Esophagus muscularis mucosa (tissue), 3 donors: ENCODE results near the gene TFAM.

Experiments
- POLR2A ChIP-seq: fragments of 450-650 bp; IDR thresholded peaks from one replicate; pipeline ENCODE4 v1.6.1; 2017; ENCODE audit warnings: antibody characterized with exemption, moderate library complexity, mild to moderate bottlenecking, low read depth
- POLR2AphosphoS5 ChIP-seq, 2 donors: sonication (generic); formaldehyde crosslinking; IDR thresholded peaks; one replicate each; pipeline ENCODE4 v1.6.1; 2017; ENCODE audit warnings: antibody characterized with exemption in 2 of 2
- TF ChIP-seq, protein P1 (sequence below), 3 experiments: fragments of 200-600 bp in 2 of 3; fragments of 450-650 bp in 1 of 3; sonication (generic) in 2 of 3; IDR thresholded peaks; one replicate each; pipeline ENCODE4 v1.5.1; 2017 to 2019; ENCODE audit warnings: antibody characterized with exemption in 3 of 3, mild to moderate bottlenecking in 2 of 3, moderate library complexity in 1 of 3

DNA sequence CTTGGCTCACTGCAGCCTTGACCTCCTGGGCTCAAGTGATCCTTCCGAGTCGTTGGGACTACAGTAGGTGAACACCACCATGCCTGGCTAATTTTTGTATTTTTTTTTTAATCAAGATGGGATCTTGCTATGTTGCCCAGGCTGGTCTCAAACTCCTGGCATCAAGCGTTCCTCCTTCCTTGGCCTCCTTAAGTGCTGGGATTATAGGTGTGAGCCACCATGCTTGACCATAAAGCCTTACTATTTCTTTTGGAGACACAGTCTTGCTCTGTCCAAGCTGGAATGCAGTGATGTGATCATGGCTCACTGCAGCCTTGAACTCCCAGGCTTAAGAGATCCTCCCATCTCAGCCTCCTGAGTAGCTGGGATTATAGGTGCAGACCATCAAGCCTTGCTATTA is 12.6 kb downstream of the TFAM start:
- TF ChIP-seq, protein P1, sequence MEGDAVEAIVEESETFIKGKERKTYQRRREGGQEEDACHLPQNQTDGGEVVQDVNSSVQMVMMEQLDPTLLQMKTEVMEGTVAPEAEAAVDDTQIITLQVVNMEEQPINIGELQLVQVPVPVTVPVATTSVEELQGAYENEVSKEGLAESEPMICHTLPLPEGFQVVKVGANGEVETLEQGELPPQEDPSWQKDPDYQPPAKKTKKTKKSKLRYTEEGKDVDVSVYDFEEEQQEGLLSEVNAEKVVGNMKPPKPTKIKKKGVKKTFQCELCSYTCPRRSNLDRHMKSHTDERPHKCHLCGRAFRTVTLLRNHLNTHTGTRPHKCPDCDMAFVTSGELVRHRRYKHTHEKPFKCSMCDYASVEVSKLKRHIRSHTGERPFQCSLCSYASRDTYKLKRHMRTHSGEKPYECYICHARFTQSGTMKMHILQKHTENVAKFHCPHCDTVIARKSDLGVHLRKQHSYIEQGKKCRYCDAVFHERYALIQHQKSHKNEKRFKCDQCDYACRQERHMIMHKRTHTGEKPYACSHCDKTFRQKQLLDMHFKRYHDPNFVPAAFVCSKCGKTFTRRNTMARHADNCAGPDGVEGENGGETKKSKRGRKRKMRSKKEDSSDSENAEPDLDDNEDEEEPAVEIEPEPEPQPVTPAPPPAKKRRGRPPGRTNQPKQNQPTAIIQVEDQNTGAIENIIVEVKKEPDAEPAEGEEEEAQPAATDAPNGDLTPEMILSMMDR (IDR thresholded peaks at IDR 0.05), result no peak
- TF ChIP-seq POLR2A (no peak), POLR2AphosphoS5 (IDR thresholded peaks at IDR 0.05) (no peak)
